NCI-H524 treated with DMSO at 0.1 percent for 48 hours (cell line): Measurements from ENCODE around the gene TMIGD1.

Experiments used
- DNase-seq: peaks from one replicate; lab custom pipeline; 2025; lab: John Stamatoyannopoulos, UW

The TMIGD1 gene

GRCh38 chr17:30290077-30290476 is 43.8 kb downstream of the TMIGD1 start:
- no peak for DNase-seq

- DNase-seq: no peak
These were observed 54.7 kb downstream of the TMIGD1 start for GRCh38 chr17:30279156-30279555.

GRCh38 chr17:30278032-30278431 is 55.8 kb downstream of the TMIGD1 start:
- DNase-seq: no peak

- DNase-seq: no peak
These were observed 57.9 kb downstream of the TMIGD1 start for GRCh38 chr17:30275911-30276310.

GRCh38 chr17:30274887-30275286 is 59.0 kb downstream of the TMIGD1 start:
- DNase-seq: no peak

- peak; percentile 46 for DNase-seq
These were observed 60.5 kb downstream of the TMIGD1 start for GRCh38 chr17:30273373-30273772.

GRCh38 chr17:30271102-30271501 is 62.8 kb downstream of the TMIGD1 start:
- DNase-seq: no peak

- DNase-seq: no peak
These were observed 66.2 kb downstream of the TMIGD1 start for GRCh38 chr17:30267625-30268024.
